GM12874 (cell line): ENCODE results near the gene LCP2.
A peak's percentile ranks its signal among the peaks of the same experiment; 100 is the strongest.

Experiments
- CTCF ChIP-seq: IDR thresholded peaks from 2 replicates; pipeline ENCODE4 v1.5.1; 2011; ENCODE audit warnings: low read depth, mild to moderate bottlenecking, control low read depth, low read length, moderate library complexity; ENCODE audit not compliant: insufficient read depth

Gene LCP2

GRCh38 chr5:170278611-170279458 lies 18.7 kb downstream of the LCP2 start:
- TF ChIP-seq CTCF, result no peak

DNA sequence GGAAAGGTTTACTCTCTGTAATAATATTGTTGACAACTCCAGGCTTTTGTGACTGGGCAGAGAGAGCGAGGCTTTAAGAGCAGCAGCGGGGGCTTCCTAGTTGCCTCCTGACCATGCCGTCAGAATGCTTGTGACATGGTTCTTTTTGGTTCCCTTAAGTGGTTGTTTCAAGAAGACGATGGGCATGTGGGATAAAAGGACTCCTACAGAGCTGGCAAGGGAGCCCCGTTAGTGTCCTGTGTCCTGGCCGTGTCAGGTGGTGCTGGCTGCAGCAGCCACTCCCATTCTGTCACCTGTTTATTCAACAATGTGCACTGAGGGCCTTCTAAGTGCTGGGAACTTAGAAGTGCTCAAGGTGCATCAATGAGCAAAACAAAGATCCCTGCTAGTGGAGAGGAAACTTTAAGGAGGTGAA lies 19.7 kb downstream of the LCP2 start:
- no peak for TF ChIP-seq CTCF

GRCh38 chr5:170276140-170276539 lies 21.4 kb downstream of the LCP2 start:
- no peak for TF ChIP-seq CTCF

GRCh38 chr5:170275376-170275994 lies 22.1 kb downstream of the LCP2 start:
- no peak for TF ChIP-seq CTCF

DNA sequence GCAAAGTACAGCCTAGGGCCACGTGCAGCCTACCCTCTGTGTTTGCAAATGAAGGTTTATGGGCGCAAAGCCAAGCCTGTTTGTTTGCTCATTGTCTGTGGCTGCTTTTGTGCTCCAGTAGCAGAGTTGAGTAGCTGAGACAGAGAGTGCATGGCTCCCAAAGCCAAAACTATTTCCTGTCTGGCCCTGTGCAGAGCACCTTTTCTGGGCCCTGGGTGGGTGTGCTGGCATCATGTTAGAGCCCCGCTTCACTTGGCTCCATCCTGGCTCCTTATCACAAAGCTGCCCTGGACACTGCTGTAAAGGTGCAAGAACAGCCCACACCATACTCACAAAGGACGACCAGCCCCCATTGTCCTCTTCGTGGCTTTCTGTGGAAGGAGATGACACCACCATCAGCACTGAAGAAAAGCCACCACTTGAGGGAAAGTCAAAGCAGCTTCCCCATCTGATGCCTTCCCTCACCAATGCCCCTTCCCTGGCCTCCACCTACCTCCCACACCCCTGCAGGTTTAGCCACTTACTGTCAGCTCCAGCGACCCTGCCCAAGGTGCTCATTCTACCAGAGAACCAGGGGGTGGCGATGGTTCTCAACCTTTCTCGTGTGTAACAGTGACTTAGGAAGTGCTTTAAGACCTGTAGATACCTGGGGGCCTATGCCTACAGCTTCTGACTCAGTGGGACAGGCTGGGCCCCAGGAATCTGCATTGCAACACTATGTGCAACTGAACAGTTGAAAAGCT lies 23.4 kb downstream of the LCP2 start:
- peak; percentile 30; the same call in 1 of the 2 replicates for TF ChIP-seq CTCF

- no peak for TF ChIP-seq CTCF
These were observed 27.1 kb downstream of the LCP2 start for GRCh38 chr5:170270293-170271069.
